ENCODE measurements around the gene UBE2D2.

GRCh38 chr5:139650689-139651042, 89.5 kb downstream of the UBE2D2 start:
- TF ChIP-seq ZFP30 (CRISPR knock-in tag; IDR thresholded peaks at IDR 0.05): no peak
- TF ChIP-seq ZNF70 (CRISPR knock-in tag; IDR thresholded peaks at IDR 0.05): no peak
- TF ChIP-seq RARB (CRISPR knock-in tag; IDR thresholded peaks at IDR 0.05): no peak
- no peak for TF ChIP-seq ISL1 (CRISPR knock-in tag; IDR thresholded peaks at IDR 0.05)
- TF ChIP-seq ESRRG (CRISPR knock-in tag; IDR thresholded peaks at IDR 0.05): no peak
- TF ChIP-seq GLIS3 (CRISPR knock-in tag; IDR thresholded peaks at IDR 0.05): no peak
- no peak for TF ChIP-seq SNAI2 (CRISPR knock-in tag; IDR thresholded peaks at IDR 0.05)
- TF ChIP-seq ZC3H10 (CRISPR knock-in tag; IDR thresholded peaks at IDR 0.05): no peak
- TF ChIP-seq ZFP3 (CRISPR knock-in tag; IDR thresholded peaks at IDR 0.05): no peak
- TF ChIP-seq PATZ1 (CRISPR knock-in tag; IDR thresholded peaks at IDR 0.05; ENCODE audit: borderline replicate concordance): no peak
- TF ChIP-seq CSDC2 (CRISPR knock-in tag; IDR thresholded peaks at IDR 0.05): no peak
- TF ChIP-seq ARNTL (CRISPR knock-in tag; IDR thresholded peaks at IDR 0.05; ENCODE audit: borderline replicate concordance, low read depth): no peak
- no peak for TF ChIP-seq CSRNP3 (CRISPR knock-in tag; IDR thresholded peaks at IDR 0.05)
- no peak for TF ChIP-seq CREB5 (CRISPR knock-in tag; IDR thresholded peaks at IDR 0.05; ENCODE audit: low read depth)

All from SK-N-SH treated with all-trans-retinoic acid at 6 μM for 48 hours (cell line).